ENCODE data around the gene CFAP57.

- TF ChIP-seq EP300 (conservative IDR thresholded peaks at IDR 0.05; ENCODE audit: poor library complexity, severe bottlenecking) (no peak), CTCF (IDR thresholded peaks at IDR 0.05; ENCODE audit: poor library complexity, severe bottlenecking) (no peak), REST (IDR thresholded peaks at IDR 0.05; ENCODE audit: borderline replicate concordance) (no peak), TAF1 (IDR thresholded peaks at IDR 0.05; ENCODE audit: low read depth) (no peak), MXI1 (conservative IDR thresholded peaks at IDR 0.05; ENCODE audit: poor library complexity, severe bottlenecking) (no peak), EZH2 (IDR thresholded peaks at IDR 0.05; ENCODE audit: borderline replicate concordance, insufficient read depth, low read length, poor library complexity, severe bottlenecking) (no peak), POLR2AphosphoS5 (IDR thresholded peaks at IDR 0.05) (no peak), SMC3 (conservative IDR thresholded peaks at IDR 0.05; ENCODE audit: poor library complexity) (no peak)
Observed at GRCh38 chr1:43258370-43258769, 86.2 kb downstream of the CFAP57 start.

Data from neural cell (in vitro differentiated cells).